Neural progenitor cell (in vitro differentiated cells): ENCODE results near the gene TCP10L. TPM values are rescaled to one million over a fixed set of nuclear protein-coding genes. Genes with fewer than 3 reads are reported as not detected.

Source experiments
- DNase-seq: peaks from one replicate; pipeline ENCODE4 v3.0.0-alpha.2; 2016; ENCODE audit warnings: low spot score
- H2AFZ ChIP-seq: fragments of 200-600 bp; sonication (generic); replicated peaks from 2 replicates; pipeline ENCODE4 v1.6.1; 2016; ENCODE audit warnings: antibody characterized with exemption
- H3F3A ChIP-seq: fragments of 200-600 bp; sonication (generic); 2 replicates; pipeline ENCODE4 v1.6.1; 2016; ENCODE audit warnings: antibody characterized with exemption, low read depth
- H3K27ac ChIP-seq: fragments of 200-600 bp; sonication (generic); 2 replicates; pipeline ENCODE4 v1.5.1; 2016; ENCODE audit warnings: mild to moderate bottlenecking
- H3K27me3 ChIP-seq: fragments of 200-600 bp; sonication (generic); 2 replicates; pipeline ENCODE4 v1.6.1; 2016; ENCODE audit warnings: mild to moderate bottlenecking, moderate library complexity
- H3K36me3 ChIP-seq: fragments of 200-600 bp; sonication (generic); 2 replicates; pipeline ENCODE4 v1.5.1; 2016
- H3K4me1 ChIP-seq: fragments of 200-600 bp; sonication (generic); 2 replicates; pipeline ENCODE4 v1.6.1; 2016; ENCODE audit warnings: mixed run types
- H3K4me2 ChIP-seq: fragments of 200-600 bp; sonication (generic); 2 replicates; pipeline ENCODE4 v1.6.1; 2016
- H3K4me3 ChIP-seq: fragments of 200-600 bp; sonication (generic); 2 replicates; pipeline ENCODE4 v1.5.1; 2016
- H3K79me2 ChIP-seq: fragments of 200-600 bp; sonication (generic); 2 replicates; pipeline ENCODE4 v1.6.1; 2016; ENCODE audit warnings: low read depth
- H3K9ac ChIP-seq: fragments of 200-600 bp; sonication (generic); 2 replicates; pipeline ENCODE4 v1.6.1; 2016
- H3K9me3 ChIP-seq: fragments of 200-600 bp; sonication (generic); 2 replicates; pipeline ENCODE4 v1.5.1; 2016; ENCODE audit warnings: low read depth
- H4K20me1 ChIP-seq: fragments of 200-600 bp; sonication (generic); 2 replicates; pipeline ENCODE4 v1.6.1; 2016; ENCODE audit warnings: low read depth
- H3K27ac Mint-ChIP-seq: 3 replicates; pipeline ENCODE4 v1.8.0; 2021; ENCODE audit warnings: mixed read lengths
- H3K27me3 Mint-ChIP-seq: 2 replicates; pipeline ENCODE4 v1.8.0; 2022; ENCODE audit warnings: low read depth, mild to moderate bottlenecking, inconsistent platforms, moderate library complexity, mixed read lengths; ENCODE audit not compliant: insufficient read depth
- H3K36me3 Mint-ChIP-seq: 3 replicates; pipeline ENCODE4 v1.8.0; 2021; ENCODE audit warnings: mixed read lengths
- H3K4me1 Mint-ChIP-seq: 3 replicates; pipeline ENCODE4 v1.8.0; 2021; ENCODE audit warnings: mixed read lengths
- H3K4me3 Mint-ChIP-seq: 3 replicates; pipeline ENCODE4 v1.8.0; 2021; ENCODE audit warnings: mild to moderate bottlenecking, moderate library complexity, mixed read lengths
- H3K9me3 Mint-ChIP-seq: 3 replicates; pipeline ENCODE4 v1.8.0; 2020; ENCODE audit warnings: mixed read lengths
- EZH2 ChIP-seq: fragments of 200-600 bp; sonication (generic); IDR thresholded peaks from 2 replicates; pipeline ENCODE4 v1.6.1; 2017; ENCODE audit warnings: antibody characterized with exemption, mild to moderate bottlenecking, moderate library complexity
- EZH2phosphoT487 ChIP-seq: fragments of 200-600 bp; sonication (generic); IDR thresholded peaks from 2 replicates; pipeline ENCODE4 v1.6.1; 2017; ENCODE audit warnings: antibody characterized with exemption
- total RNA-seq: library from RNA; depleted of rRNA; stranded (reverse); fragments of >200 nt; gene quantifications from 2 replicates; pipeline ENCODE4 v1.2.3, GENCODE V29; 2015; ENCODE audit warnings: low replicate concordance
- TF ChIP-seq, protein P1 (sequence below): fragments of 200-600 bp; sonication (generic); IDR thresholded peaks from 2 replicates; pipeline ENCODE4 v1.5.1; 2017; ENCODE audit warnings: antibody characterized with exemption, mild to moderate bottlenecking

The TCP10L gene
- total RNA-seq, 1 donor from 2014 or later: 3.7 TPM

DNA sequence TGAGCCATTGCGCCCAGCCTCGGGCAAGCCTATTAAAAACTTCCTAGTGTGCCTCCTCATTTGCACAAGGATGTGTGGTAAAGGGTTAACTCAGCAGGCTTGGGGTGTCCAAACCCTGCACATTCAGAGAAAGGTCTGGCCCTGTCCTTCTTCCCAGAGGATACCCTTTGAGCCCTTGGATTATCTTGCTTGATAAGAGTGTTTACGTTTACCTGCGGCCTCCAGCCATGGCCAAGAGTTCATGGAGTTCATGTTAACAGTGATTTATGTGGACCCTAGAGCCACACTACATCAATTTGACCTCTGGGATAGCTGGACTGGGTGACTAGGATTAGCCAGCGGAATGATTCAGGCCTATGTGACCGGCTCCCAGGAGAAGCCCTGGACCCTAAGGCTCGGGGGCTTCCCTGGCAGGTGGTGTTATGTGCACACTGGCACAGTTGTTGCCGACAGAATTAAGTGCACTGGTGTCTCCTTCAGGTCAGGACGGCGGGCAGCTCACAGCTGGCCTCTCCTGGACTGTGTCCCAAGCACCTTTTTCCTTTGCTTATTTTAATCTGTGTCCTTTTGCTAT, 7.7 kb upstream of the TCP10L start:
- no peak overlapping the region for H3K27ac Mint-ChIP-seq
- no peak overlapping the region for H3K4me3 Mint-ChIP-seq

DNA sequence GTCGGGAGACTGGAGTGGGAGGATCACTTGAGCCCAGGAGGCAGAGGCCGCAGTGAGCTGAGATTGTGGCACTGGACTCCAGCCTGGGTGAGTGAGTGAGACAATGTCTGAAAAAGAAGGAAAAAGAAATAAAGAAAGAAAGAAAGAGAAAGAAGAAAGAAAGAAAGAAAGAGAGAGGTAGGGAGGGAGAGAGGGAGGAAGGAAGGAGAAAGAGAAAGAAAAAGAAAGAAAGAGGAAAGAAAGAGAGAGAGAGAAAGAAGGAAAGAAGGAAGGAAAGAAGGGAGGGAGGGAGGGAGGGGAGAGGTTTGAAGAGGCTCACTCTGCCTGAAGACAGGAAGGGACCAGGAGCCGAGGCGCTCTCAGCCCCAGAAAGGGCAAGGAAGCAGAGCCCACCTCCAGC, 4.8 kb upstream of the TCP10L start:
- Histone ChIP-seq H3K27ac (no peak overlapping the region), H3K36me3 (no peaks in the 10 kb centered on the region), H3K4me1 (no peaks in the 10 kb centered on the region), H2AFZ (no peak overlapping the region), H3K4me2 (no peak overlapping the region), H3K79me2 (no peaks in the 10 kb centered on the region), H3K9ac (no peak overlapping the region), H4K20me1 (no peaks in the 10 kb centered on the region), H3F3A (no peaks in the 10 kb centered on the region), H3K27me3 (no peaks in the 10 kb centered on the region), H3K4me3 (no peak overlapping the region), H3K9me3 (no peaks in the 10 kb centered on the region)
- TF ChIP-seq, protein P1, sequence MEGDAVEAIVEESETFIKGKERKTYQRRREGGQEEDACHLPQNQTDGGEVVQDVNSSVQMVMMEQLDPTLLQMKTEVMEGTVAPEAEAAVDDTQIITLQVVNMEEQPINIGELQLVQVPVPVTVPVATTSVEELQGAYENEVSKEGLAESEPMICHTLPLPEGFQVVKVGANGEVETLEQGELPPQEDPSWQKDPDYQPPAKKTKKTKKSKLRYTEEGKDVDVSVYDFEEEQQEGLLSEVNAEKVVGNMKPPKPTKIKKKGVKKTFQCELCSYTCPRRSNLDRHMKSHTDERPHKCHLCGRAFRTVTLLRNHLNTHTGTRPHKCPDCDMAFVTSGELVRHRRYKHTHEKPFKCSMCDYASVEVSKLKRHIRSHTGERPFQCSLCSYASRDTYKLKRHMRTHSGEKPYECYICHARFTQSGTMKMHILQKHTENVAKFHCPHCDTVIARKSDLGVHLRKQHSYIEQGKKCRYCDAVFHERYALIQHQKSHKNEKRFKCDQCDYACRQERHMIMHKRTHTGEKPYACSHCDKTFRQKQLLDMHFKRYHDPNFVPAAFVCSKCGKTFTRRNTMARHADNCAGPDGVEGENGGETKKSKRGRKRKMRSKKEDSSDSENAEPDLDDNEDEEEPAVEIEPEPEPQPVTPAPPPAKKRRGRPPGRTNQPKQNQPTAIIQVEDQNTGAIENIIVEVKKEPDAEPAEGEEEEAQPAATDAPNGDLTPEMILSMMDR: no peak
- no peak for TF ChIP-seq EZH2phosphoT487
- no peak for TF ChIP-seq EZH2
- Mint-ChIP-seq H3K27me3 (peaks cover 4% of the 10 kb centered on the region), H3K4me1 (no peaks in the 10 kb centered on the region), H3K27ac (no peak overlapping the region), H3K9me3 (no peaks in the 10 kb centered on the region), H3K4me3 (no peak overlapping the region), H3K36me3 (no peaks in the 10 kb centered on the region)
- no peak for DNase-seq

More for the DNA sequence above, 7.7 kb upstream of the TCP10L start:
- H3K4me1 Mint-ChIP-seq: no peaks in the 10 kb centered on the region
- peaks cover 3% of the 10 kb centered on the region for H3K27me3 Mint-ChIP-seq
- Histone ChIP-seq H3K9ac (no peak overlapping the region), H3K4me2 (no peak overlapping the region), H2AFZ (no peak overlapping the region), H4K20me1 (no peaks in the 10 kb centered on the region), H3K79me2 (no peaks in the 10 kb centered on the region), H3K27me3 (no peaks in the 10 kb centered on the region), H3F3A (no peaks in the 10 kb centered on the region), H3K4me1 (no peaks in the 10 kb centered on the region), H3K27ac (no peak overlapping the region), H3K9me3 (no peaks in the 10 kb centered on the region), H3K4me3 (no peak overlapping the region), H3K36me3 (no peaks in the 10 kb centered on the region)
- no peak for DNase-seq
- H3K9me3 Mint-ChIP-seq: no peaks in the 10 kb centered on the region
- no peaks in the 10 kb centered on the region for H3K36me3 Mint-ChIP-seq
- TF ChIP-seq, protein P1: no peak
- no peak for TF ChIP-seq EZH2phosphoT487
- no peak for TF ChIP-seq EZH2

DNA sequence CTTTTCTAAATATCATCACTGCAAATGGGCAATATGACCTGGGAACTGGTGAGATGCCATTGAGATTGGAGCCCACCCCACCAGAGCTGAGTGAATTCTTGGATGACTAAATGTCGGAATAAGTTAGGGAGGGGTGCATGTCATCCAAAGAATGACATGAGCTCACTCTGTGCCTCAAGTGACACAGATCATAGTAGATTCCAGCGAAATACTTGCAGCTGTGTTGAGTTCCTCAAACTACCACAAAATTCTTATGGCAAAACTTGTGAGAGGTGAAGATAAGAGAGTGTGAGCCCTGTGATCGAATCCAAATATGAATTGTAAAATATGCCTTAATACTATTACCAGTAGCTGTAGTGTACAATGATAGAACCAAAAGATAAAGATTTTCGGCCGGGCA, 2.3 kb upstream of the TCP10L start:
- Histone ChIP-seq H4K20me1 (no peaks in the 10 kb centered on the region), H3K79me2 (no peaks in the 10 kb centered on the region), H3K4me3 (no peak overlapping the region), H3K27me3 (no peaks in the 10 kb centered on the region), H3K4me1 (no peaks in the 10 kb centered on the region), H3K9me3 (no peaks in the 10 kb centered on the region), H3K27ac (no peak overlapping the region), H3K36me3 (no peaks in the 10 kb centered on the region), H2AFZ (no peak overlapping the region), H3K9ac (no peak overlapping the region), H3F3A (no peaks in the 10 kb centered on the region), H3K4me2 (no peak overlapping the region)
- no peaks in the 10 kb centered on the region for H3K9me3 Mint-ChIP-seq
- no peak for DNase-seq
- no peak overlapping the region for H3K27ac Mint-ChIP-seq
- H3K27me3 Mint-ChIP-seq: peaks cover 3% of the 10 kb centered on the region
- TF ChIP-seq EZH2: no peak
- TF ChIP-seq EZH2phosphoT487: no peak
- TF ChIP-seq, protein P1: no peak
- no peaks in the 10 kb centered on the region for H3K36me3 Mint-ChIP-seq
- no peak overlapping the region for H3K4me3 Mint-ChIP-seq
- H3K4me1 Mint-ChIP-seq: no peaks in the 10 kb centered on the region
